HG03064 (cell line): ENCODE measurements around the gene FEM1B.
"Not testable (repeated sequence)": the region's sequence is repeated elsewhere in the genome, so short reads cannot be mapped to it uniquely, and the experiment has no call there.

Experiments
- ATAC-seq: cut with Tn5 transposase; IDR thresholded peaks from one replicate; pipeline ENCODE4 v1.9.1; 2021; ENCODE audit warnings: low read depth; ENCODE audit not compliant: unreplicated experiment

Gene FEM1B

DNA sequence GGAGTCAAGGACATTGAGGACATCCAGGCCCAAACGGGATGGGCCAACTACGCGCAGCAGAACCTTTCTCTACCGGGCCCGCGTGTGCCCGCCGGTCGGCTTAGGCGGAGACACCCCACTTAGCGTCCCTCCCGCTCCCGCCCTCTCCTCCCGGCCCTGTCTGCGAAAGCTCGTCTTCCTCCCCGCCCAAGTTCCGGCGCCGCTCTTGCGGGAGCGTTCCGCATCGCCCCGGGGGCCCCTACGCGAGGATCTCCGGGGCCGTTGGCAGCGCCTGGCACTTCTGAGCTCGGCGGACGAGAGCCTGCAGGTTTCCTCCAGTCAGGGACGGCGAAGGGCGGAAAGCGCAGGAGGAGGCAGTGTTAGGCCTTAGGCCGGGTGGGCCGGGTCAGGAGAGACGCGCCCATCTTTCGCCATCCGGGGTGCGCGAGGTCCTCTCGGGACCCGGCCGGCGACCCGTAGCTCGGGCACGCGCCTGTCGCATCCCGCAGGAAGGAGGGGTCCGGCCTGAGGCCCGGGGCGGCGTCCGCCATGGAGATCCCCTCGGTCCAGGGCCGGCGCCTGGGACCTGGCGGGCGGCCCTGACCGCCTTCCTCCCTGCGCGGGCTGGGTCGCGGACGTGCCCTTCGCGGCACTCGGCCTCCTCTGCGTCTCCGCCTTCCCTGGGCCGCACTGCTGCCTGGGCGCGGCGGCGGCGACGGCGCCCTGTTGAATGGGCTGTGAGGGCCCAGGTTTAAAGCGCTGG, at the start of gene FEM1B:
Gene FEM1B (plus strand): TSS at position 143 of the 742 bp plus-strand sequence. CDS start 673 bp downstream, outside the sequence.
- peak; percentile 72 for ATAC-seq

DNA sequence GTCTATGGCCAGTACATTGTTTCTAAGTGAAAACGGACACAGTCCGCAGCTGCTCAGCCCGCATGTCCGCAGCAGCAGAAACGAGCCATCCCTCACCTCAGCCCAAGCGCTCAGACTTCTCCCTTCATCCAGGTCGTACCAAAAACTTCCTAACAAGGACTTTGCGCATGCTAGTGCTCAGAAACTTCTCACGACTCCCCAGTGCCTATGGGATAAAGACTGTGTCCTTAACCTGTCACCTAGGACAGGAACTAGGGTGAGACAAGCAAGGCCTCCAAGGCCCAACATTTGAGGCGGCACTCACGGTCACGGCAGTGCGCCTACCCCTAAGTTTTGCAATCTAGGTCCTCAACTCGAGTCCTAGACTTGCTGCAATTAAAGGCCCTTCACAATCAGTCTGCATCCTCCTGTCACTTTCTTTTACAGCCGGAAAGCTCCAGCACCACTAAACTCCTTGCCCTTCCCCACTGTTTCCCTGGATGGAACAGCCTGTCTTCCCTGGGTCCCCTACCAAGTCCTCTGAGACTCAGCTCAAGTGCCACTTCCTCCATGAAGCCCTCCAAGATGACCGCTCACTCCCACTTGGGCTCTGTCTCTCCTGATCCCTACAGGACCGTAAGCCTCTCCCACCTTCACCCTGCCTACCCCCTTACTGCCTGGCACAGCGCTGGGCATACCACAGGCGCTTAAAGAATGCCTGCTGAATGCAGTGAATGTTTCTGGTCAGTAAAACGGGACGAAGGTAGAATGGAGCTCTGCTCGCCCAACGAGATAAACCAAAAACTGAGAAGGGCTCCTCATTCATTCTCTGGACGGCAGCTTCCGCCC, 49.2 kb upstream of the FEM1B start:
- ATAC-seq, result no peak

DNA sequence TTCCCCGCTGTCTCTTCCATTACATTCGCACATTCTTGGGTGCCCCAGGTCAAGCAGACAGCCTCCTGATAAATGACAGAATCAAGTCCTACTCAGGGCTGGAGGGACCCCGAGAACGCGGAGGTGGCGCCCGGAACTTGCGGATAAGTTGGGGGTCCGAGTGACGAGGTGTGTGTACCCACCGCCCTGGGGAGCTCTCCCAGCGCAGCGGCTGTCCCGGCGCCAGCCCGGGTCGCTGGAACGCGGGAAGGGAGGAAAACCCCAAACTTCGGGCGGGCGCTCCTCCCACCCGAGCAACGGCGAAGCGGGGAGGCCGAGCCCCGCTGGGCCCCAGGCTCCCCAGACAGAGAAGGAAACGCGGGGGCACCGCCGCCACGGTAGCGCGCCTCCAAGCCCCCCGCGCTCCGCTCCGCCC, 48.6 kb upstream of the FEM1B start:
- peak; percentile 25 for ATAC-seq

DNA sequence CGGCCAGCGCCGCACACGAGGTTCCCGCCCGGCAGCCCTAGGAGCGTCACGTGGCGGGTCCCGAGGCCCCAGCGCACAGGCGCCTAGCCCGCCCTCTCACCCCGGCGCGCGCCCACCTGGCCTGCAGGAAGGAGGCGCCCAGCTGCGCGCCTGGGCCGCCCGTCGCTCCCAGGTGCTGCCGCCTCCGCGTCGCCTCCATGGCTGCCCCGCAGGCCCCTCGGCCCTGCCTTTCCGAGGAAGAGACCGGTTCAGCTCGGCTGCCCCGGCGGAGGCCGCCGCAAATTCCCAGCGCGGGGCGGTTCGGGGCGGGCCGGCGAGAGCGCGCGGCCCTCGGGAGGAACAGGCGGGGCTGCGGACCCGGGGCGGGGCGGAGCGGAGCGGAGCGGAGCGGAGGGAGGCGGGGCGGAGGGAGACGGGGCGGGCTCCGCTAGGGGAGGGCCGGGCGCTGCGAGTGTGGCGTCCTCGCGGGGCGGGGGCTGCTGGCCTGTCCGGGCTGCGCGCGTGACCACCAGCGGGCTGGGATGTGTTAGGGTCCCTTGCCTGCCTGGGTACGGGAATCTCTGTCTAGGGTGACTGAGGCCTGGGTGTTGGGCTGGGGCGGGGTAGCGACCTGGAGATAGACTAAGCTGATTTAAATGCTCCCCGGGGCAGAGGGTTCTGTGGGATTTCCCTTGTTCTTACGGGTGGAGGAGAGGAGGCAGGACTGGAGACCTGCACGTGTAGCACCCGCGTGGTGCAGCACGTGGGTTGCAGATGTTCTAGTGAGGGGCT, 48.0 kb upstream of the FEM1B start, which contains the start of gene CLN6:
Gene CLN6 (minus strand): TSS at position 343 of the 771 bp plus-strand sequence. CDS start 144 bp downstream, at position 199.
- ATAC-seq, result peak; percentile 59

DNA sequence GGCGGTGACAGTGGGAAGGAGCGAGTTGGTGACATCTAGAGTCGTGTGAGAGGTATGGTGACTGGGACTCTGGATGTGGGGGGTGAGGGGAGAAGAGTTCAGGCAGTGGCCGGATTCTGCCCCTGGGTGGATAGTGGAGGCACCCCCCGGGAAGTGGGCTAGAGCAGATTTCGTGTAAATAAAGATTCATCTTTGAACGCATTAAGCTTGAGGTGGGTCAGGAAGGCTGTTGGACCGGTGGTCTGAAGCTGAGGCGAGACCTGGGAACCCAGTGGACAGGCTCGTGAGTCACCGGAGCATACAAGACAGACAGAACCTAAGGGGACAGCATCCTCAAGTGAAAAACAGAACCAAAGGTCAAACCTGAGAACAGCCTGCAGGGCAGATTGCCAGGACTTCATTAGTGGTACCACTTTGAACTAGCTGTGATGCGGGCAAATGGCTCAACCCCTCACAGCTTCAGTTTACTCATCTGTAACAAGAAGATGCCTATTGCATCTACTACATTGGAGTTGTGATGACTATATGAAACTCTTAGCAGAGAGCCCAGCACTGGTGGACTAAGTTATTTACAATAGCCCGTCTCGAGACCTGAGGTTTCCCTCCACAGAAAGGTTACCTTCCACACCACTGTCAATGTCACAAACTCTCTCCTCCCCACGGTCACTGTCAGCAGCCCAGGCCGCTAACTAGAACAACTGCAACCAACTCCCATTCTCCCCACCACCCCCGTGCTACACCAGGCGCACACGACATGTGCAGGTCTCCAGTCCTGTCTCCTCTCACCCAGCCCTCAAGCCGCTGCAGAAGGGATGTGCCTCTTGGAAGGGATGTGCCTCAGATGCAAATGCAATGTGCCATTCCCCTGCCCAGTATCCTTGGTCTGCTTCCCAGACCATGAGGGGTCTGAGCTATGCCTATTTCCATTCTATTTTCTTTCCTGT, 47.1 kb upstream of the FEM1B start:
- no peak for ATAC-seq

DNA sequence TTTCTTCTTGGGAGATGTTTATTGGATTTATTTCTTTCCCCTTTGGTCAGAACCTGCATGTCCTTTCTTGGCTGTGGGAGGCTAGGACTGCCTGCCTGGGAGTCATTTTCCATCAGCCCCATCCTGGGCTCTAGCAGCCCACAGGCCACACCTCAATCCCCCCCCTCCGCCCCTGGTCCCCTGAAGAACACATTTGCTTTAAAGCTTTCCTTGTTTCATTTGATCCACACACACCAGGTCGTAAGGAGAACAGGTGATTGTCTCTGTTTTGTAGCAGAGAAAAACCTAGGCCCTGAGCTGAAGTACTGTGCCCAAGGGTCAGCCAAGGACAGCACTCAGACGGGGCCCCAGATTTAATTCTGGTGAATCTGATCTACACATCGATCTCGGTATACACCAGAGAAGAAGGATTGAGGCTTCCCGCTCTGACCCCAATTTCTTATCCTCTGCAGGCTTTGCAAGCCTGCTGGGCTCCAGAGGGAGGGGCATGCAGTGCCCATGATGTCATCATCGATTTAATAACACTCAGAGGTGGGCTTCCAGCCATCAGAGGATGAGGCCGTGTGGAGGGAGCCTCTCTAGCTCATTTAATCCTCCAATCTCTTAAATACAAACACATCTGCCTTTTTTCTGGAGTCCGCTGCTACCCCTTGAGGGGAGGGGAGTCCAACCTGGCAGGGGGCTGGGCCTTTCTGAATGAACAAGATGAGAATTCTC, 46.3 kb upstream of the FEM1B start:
- ATAC-seq, result no peak

DNA sequence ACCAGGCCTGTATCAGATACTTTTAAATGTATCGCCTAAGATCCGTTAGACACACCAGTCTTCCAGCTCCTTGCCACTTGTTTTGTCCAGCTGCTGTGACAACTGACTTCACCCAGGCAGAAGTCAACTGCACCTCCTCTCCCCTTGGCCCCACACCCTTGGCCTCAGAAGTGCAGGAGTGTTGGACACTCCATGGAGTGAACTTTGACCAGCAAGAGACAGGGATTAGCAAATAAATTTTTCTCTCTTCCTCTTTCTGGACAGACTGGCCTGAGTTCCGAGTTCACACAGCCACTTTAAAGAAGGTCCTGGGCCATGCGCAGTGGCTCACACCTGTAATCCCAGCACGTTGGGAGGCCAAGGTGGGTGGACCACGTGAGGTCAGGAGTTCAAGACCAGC, 45.1 kb upstream of the FEM1B start:
- ATAC-seq, result no peak

DNA sequence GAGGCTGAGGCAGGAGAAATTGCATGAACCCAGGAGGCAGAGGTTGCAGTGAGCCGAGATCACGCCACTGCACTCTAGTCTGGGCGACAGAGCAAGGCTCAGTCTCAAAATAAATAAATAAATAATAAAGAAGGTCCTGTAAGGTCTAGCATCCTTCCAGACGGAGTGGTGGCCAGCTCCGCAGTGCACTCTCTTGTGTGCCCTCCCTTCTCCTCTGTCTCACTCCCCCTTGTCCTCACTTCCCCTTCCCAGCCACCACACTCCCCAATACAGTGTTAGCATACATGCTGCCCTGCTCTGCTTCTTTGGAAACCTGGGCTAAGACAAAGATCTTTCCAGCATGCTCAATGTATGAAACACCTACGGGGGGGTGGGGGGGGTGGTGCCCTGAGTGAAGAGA, 44.6 kb upstream of the FEM1B start:
- ATAC-seq, result no peak

DNA sequence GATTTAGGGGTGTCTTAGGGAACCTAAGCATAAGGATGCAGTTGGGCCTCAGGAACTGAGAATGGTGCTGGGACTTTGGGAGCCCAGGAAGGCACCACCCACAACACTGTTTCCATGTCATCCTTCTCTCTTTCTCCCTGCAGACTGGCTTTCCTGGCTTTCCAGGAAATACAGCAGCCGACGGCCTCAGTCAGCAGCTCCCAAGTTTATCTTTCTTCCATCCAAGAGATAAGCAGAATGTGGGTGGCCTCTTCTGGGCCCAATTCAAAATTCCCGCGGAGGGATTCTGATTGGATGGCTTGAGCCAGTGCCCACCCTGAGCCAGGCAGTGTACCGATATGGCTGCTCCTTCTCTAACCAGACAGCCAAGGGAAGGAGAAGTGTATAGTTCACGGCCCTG, 43.5 kb upstream of the FEM1B start:
- ATAC-seq, result no peak

DNA sequence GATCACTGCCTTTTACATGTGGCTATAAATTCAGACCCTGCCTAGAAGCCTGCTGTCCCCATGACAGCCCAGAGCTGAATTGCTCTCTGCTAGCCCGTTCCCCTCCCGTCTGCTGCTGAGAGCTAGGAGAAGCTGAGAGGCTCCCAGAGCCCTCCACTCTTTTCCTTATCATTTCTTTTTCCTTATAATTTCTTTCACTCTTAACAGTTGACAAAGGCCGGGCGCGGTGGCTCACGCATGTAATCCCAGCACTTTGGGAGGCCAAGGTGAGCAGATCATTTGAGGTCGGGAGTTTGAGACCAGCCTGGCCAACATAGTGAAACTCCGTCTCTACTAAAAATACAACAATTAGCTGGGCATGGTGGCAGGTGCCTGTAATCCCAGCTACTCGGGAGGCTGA, 43.0 kb upstream of the FEM1B start:
- ATAC-seq, result not testable (repeated sequence)

DNA sequence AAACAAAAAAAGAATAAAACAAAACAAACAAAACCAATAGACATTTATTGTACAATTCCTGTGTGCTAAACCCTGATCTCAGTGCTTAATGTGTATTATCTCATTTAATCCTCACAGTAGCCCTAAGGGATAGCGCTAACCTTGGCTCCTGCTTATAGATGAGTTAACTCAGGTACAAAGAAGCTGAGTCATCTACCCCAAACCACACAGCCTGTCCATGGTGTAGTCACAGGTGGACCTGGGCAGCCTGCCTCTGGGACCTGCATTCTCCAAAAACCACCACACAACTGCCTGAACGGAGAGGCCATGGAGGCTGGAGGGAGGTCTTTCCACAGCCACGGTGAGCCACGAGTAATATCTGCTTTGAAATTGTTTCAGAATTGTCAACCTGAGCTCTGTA, 42.5 kb upstream of the FEM1B start:
- ATAC-seq, result no peak

DNA sequence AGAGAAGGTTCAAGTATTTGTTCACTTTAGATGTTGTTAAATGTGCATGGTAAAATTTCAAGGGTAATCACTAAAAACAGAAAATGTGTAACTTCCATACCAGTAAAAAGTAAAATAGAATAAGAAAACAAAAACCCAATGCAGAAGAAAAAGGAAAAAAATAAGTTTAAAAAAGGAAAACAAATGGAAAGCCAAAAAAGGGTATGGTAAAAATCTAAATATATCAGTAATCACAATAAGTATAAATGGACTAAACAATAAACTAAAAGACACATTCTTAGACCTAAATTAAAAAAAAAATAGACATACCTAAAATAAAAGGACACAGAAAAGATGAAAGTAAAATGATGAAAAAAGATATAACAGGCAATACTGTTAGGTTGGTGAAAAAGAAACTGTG, 38.5 kb upstream of the FEM1B start:
- no peak for ATAC-seq

DNA sequence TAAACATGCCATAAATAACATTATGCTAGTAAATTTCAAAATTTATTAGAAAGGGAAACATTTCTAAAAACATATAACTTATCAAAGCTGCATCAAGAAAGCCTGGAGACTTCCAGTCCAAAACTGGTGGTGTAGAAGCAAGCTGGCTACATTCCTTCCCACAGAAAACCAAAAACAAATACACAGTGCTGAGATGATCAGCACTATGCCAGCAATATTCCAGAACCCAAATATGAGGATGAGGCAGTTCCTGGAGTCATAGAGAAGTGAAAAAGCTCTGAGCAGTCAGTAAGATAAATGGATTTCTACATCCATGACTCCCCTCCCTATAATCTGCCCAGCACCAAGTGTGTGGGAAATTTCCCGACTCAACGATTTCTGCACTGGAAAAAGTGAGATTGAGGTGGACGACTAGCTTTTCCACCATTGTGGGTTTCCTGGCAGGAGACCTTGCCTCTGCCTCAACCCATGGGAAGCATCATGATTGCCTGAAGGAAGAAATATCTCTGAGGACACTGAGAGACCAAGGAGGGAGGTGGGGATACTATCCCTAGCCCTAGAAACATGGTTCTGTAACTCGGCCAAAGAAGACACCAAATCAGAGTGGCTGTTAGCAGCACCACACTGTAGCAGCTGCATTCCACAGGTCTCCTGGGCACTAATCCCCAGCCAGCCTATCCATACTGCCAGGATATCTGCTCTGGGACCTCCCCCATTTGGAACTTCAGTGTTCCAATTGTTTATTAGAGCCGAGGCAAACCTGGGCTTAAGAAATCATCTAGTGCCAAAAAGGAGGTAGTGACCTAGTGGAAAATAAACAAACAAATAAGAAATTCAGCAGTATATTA, 36.2 kb upstream of the FEM1B start:
- no peak for ATAC-seq

DNA sequence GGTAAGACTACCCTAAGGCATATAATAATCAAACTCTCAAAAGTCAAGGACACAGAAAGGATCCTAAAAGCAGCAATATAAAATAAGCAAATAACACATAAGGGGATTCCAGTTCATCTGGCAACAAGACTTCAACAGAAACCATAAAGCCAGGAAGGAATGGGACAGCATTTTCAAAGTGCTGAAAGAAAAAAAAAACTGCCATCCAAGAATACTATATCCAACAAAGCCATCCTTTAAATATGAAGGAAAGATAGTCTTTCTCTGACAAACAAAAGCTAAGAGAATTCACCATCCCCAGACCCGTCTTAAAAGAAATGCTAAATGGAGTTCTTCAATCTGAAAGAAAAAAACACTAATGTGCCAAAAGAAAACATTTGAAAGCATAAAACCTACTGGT, 33.3 kb upstream of the FEM1B start:
- ATAC-seq, result no peak

DNA sequence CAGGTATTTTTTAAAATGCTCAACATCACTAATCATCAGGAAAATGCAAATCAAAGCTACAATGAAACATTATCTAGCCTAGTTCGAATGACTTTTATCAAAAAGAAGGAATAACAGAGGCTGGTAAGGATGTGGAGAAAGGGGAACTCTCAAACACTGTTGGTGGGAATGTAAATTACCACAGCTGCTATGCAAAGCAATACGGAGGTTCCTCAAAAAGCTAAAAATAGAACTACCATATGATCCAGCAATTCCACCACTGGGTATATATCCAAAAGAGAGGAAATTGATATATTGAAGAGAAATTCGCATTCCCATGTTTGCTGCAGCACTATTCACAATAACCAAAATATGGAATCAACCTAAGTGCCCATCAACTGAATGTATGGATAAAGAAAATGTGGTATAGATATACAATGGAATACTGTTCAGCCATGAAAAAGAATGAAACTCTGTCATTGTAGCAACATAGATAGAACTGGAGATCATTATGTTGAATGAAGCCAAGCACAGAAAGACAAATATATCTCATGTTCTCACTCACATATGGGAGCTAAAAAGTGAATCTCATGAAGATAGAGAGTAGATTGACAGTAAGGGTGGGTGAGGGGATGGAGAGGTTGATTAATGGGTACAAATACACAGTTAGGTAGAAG, 28.4 kb upstream of the FEM1B start:
- ATAC-seq, result no peak

DNA sequence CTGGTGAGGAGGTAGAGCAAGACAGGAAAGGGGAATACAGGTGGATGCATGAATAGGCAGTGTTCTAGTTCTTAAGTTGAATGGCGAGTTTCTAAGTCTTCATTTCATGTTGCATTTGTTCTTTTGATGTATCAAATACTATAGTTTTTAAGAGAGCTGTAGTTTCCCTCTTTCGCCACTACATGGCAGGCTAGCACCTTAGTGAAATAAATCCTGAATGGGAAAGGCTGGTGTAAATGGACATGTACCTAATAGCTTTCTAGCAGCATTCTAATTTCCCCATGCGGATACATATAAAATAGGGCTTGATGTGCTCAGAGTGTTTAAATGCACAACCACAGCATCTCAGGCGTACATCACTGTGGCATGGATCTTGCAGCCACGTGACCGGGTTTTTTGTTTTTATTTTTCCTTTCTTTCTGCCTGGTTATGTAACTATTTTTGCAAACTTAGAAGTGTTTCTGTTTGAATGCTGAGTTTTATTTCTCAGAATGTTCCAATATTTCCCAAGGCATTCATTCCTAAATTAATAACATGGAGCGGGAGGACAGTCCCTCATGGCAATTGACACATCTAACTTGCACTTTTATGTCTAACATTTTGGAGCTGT, 24.5 kb upstream of the FEM1B start:
- no peak for ATAC-seq

DNA sequence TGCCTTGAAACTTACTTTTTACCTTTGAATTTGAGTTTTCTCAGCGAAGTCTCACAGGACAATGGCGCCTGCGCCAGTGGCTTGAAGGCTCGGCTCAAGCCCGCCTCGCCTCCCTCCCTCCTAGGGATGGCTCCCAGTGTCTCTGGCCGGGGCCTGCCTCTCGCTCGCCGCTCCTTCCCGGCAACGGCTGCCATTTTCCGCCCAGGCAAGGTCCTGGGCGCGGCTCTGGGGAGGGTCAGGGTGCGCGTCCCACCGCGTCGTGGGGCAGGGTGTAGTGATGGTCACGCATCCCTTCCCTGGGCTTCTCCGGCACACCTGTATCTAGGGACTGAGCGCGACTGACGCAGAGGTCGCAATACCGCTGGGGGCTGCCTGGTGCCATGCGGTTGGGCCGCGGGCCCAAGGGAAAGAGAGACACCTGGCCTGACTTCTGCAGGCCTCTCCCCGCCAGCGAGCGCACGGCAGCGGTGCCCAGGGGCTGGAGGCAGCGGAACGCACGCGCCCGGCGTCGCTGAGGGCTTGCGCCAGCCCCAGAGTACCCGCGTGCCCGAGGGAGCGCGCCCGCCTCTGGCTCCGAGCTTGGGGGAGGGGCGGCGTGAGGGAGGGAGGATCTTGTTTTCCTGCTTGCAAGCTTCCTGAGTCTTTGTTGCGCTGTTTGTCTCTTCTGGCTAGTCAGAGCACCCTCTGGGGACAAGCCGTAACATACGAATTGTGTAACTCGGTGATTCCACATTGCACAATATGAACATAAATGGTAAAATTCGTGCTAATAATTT, 20.7 kb upstream of the FEM1B start:
- ATAC-seq, result no peak
